Spleen (tissue), 7 donors: ENCODE measurements around the gene KLHL35.

Experiments used
- CTCF ChIP-seq, 11 experiments: fragments of 200-600 bp in 7 of 11; fragments of 450-650 bp in 4 of 11; sonication (generic) in 4 of 11; IDR thresholded peaks in 8 of 11; conservative IDR thresholded peaks in 3 of 11; 1 replicate in 7 of 11; 2 replicates in 4 of 11; pipeline versions ENCODE4 v1.4.0 to v1.8.0; 2016 to 2021; ENCODE audit warnings: antibody characterized with exemption in 11 of 11, inconsistent platforms in 4 of 11, mild to moderate bottlenecking in 1 of 11
- POLR2AphosphoS5 ChIP-seq, 3 donors: sonication (generic); formaldehyde crosslinking; IDR thresholded peaks; one replicate each; pipeline ENCODE4 v1.5.1; 2017; ENCODE audit warnings: antibody characterized with exemption in 3 of 3
- donor health status: DM: no; HTN: no; CAD: no; lungs with moderate emphysema.
- donor health status: DM: no; HTN: no; CAD: no.
- donor health status: DM: no; HTN: no; CAD: no.

GRCh38 chr11:75425422-75425821 lies 7.6 kb downstream of the KLHL35 start:
- TF ChIP-seq CTCF (IDR thresholded peaks at IDR 0.05 in 8 of 11, conservative IDR thresholded peaks at IDR 0.05 in 3 of 11) (no peak), POLR2AphosphoS5 (IDR thresholded peaks at IDR 0.05) (peak in 1 of 3 donors; percentile 16)
